Spleen (tissue), 7 donors: ENCODE data around the gene F2RL3.

Experiments used
- CTCF ChIP-seq, 11 experiments: fragments of 200-600 bp in 7 of 11; fragments of 450-650 bp in 4 of 11; sonication (generic) in 4 of 11; IDR thresholded peaks in 8 of 11; conservative IDR thresholded peaks in 3 of 11; 1 replicate in 7 of 11; 2 replicates in 4 of 11; pipeline versions ENCODE4 v1.4.0 to v1.8.0; 2016 to 2021; ENCODE audit warnings: antibody characterized with exemption in 11 of 11, inconsistent platforms in 4 of 11, mild to moderate bottlenecking in 1 of 11
- POLR2A ChIP-seq, 3 donors: fragments of 450-650 bp; IDR thresholded peaks; one replicate each; pipeline ENCODE4 v1.5.1; 2017; ENCODE audit warnings: antibody characterized with exemption in 3 of 3, mild to moderate bottlenecking in 1 of 3
- POLR2AphosphoS5 ChIP-seq, 3 donors: sonication (generic); formaldehyde crosslinking; IDR thresholded peaks; one replicate each; pipeline ENCODE4 v1.5.1; 2017; ENCODE audit warnings: antibody characterized with exemption in 3 of 3
- donor health status: DM: no; HTN: no; CAD: no; lungs with moderate emphysema.
- donor health status: DM: no; HTN: no; CAD: no.
- donor health status: DM: no; HTN: no; CAD: no.

DNA sequence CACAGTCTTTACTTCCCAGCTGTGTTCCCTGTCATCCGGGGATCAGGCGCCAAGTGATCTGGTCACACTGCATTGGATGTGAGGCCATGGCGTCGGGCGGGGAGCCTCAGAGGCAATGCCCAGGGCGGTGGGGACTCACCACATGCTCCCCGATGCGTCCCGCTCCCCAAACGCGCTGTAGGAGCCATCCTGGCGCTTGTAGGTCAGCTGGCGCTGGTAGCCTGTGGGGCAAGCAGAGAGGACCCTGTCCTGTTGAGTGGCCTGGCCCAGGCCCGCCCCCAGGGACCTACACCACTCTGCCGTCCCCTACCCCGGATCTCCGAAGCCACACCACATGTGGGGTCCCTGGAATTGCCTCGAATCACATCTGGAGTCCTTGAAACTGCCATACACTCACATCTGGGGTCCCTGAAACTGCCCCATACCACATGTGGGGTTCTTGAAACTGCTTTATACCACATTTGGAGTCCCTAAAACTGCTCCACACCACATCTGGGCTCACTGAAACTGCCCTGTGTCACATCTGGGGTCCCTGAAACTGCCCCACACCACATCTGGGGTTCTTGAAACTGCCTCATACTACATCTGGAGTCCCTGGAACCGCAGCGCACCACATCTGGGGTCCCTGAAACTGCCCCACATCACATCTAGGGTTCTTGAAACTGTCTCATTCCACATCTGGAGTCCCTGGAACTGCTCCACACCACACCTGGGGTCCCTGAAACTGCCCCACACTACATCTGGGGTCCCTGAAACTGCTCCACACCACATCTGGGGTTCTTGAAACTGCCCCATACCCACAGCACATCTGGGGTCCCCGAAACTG is 33.2 kb downstream of the F2RL3 start:
- TF ChIP-seq POLR2A (IDR thresholded peaks at IDR 0.05) (no peak), CTCF (IDR thresholded peaks at IDR 0.05 in 8 of 11, conservative IDR thresholded peaks at IDR 0.05 in 3 of 11) (no peak), POLR2AphosphoS5 (IDR thresholded peaks at IDR 0.05) (no peak)
